GM12878 (cell line): Measurements from ENCODE around the gene CENPA. TPM values are rescaled to one million over a fixed set of nuclear protein-coding genes. Genes with fewer than 3 reads are reported as not detected.

Experiments
- ATAC-seq: fragments of 200-7000 bp; cut with Tn5 transposase; 3 replicates; pipeline ENCODE4 v1.9.1; 2020; ENCODE audit warnings: mild to moderate bottlenecking, moderate library complexity
- BruUV-seq: library from RNA; stranded (reverse); fragments of 400-500 nt; replicated peaks from 2 replicates; lab custom pipeline; 2021; lab: Mats Ljungman, UMichigan
- CTCF ChIA-PET: fragments of 300-600 bp; sonication (Branson Sonifier 250); formaldehyde crosslinking; extraction: SDS; loops from one replicate; lab custom pipeline; 2021; ENCODE audit warnings: inconsistent platforms; lab: Yijun Ruan, JAX
- POLR2A ChIA-PET: fragments of 350-600 bp; formaldehyde crosslinking; extraction: SDS; loops from one replicate; lab custom pipeline; 2021; ENCODE audit warnings: inconsistent platforms; lab: Charles Lee
- RAD21 ChIA-PET: fragments of 300-600 bp; sonication (Branson Sonifier 250); formaldehyde crosslinking; loops from one replicate; lab custom pipeline; 2023; ENCODE audit warnings: antibody characterized with exemption; ENCODE audit not compliant: unreplicated experiment; lab: Charles Lee
- SMC1A ChIA-PET: fragments of 300-600 bp; sonication (Branson Sonifier 250); formaldehyde crosslinking; loops from one replicate; lab custom pipeline; 2023; ENCODE audit not compliant: unreplicated experiment, uncharacterized antibody; lab: Charles Lee
- DNase-seq: peaks from one replicate; pipeline ENCODE4 v3.0.0-alpha.2; 2011; ENCODE audit warnings: low read depth, low spot score
- FAIRE-seq: peaks from 3 replicates; lab custom pipeline; 2011; peaks lifted over from hg19 to GRCh38; lab: Jason Lieb, UNC
- H2AFZ ChIP-seq: 2 replicates; pipeline ENCODE4 v1.6.0; 2011; ENCODE audit warnings: low read depth, low read length, control low read depth; ENCODE audit not compliant: control insufficient read depth
- H3K27ac ChIP-seq: 2 replicates; pipeline ENCODE4 v1.5.1; 2011; ENCODE audit warnings: control low read depth; ENCODE audit not compliant: control insufficient read depth, insufficient read depth
- H3K27me3 ChIP-seq, 2 experiments: replicated peaks in 1 of 2; 2 replicates each; pipeline versions ENCODE4 v1.6.0 to v1.6.1; 2011; ENCODE audit warnings: low read length in 1 of 2; ENCODE audit not compliant: control insufficient read depth in 2 of 2, insufficient read depth in 2 of 2
- H3K36me3 ChIP-seq, 2 experiments: 2 replicates each; pipeline ENCODE4 v1.5.1; 2011; ENCODE audit warnings: low read length in 1 of 2; ENCODE audit not compliant: control insufficient read depth in 2 of 2, insufficient read depth in 2 of 2
- H3K4me1 ChIP-seq: 2 replicates; pipeline ENCODE4 v1.6.1; 2011; ENCODE audit warnings: mild to moderate bottlenecking, low read length, moderate library complexity, mixed read lengths; ENCODE audit not compliant: control insufficient read depth, insufficient read depth
- H3K4me2 ChIP-seq: 2 replicates; pipeline ENCODE4 v1.6.0; 2011; ENCODE audit warnings: control low read depth; ENCODE audit not compliant: control insufficient read depth, insufficient read depth
- H3K4me3 ChIP-seq: fragments of 200-600 bp; sonication (generic); 2 replicates; pipeline ENCODE4 v1.5.1; 2016
- H3K79me2 ChIP-seq: 2 replicates; pipeline ENCODE4 v1.6.0; 2011; ENCODE audit warnings: low read length; ENCODE audit not compliant: control insufficient read depth, insufficient read depth
- H3K9ac ChIP-seq: 2 replicates; pipeline ENCODE4 v1.8.0; 2011; ENCODE audit warnings: low read length, control low read depth, mixed read lengths; ENCODE audit not compliant: control insufficient read depth, insufficient read depth
- H3K9me3 ChIP-seq: replicated peaks from 3 replicates; pipeline ENCODE4 v1.5.1; 2011; ENCODE audit warnings: mild to moderate bottlenecking, low read length; ENCODE audit not compliant: control insufficient read depth, insufficient read depth
- H4K20me1 ChIP-seq: 2 replicates; pipeline ENCODE4 v1.6.0; 2011; ENCODE audit not compliant: control insufficient read depth, insufficient read depth
- ATF7 ChIP-seq: fragments of 450-650 bp; IDR thresholded peaks from 2 replicates; pipeline ENCODE4 v1.6.1; 2016; ENCODE audit warnings: low read depth, mild to moderate bottlenecking
- IKZF2 ChIP-seq, 2 experiments: fragments of 450-650 bp; IDR thresholded peaks; 2 replicates each; pipeline ENCODE4 v1.6.1; 2017; ENCODE audit warnings: mild to moderate bottlenecking in 2 of 2, moderate library complexity in 2 of 2
- MEF2A ChIP-seq: IDR thresholded peaks from 2 replicates; pipeline ENCODE4 v1.6.1; 2011; ENCODE audit warnings: low read depth, mild to moderate bottlenecking, low read length, moderate library complexity; ENCODE audit not compliant: insufficient read depth
- POU2F2 ChIP-seq: IDR thresholded peaks from 3 replicates; pipeline ENCODE4 v1.6.1; 2011; ENCODE audit warnings: low read depth, mild to moderate bottlenecking, low read length, borderline replicate concordance
- TBL1XR1 ChIP-seq: IDR thresholded peaks from 2 replicates; pipeline ENCODE4 v1.6.1; 2012; ENCODE audit warnings: low read depth, low read length, improper control_type of control experiment
- YY1 ChIP-seq: IDR thresholded peaks from 2 replicates; pipeline ENCODE4 v1.6.1; 2011; ENCODE audit warnings: low read depth, mild to moderate bottlenecking, low read length
- WGBS: methylation state at CpG from one replicate; pipeline ENCODE4 v1.1.6; 2016; ENCODE audit warnings: low lambda C conversion rate; ENCODE audit not compliant: insufficient replicate concordance, insufficient coverage; ENCODE audit errors: missing lambda C conversion rate; 5-methylcytosine and 5-hydroxymethylcytosine counted together
- in situ Hi-C: fragments of 300-500 bp; cut with MboI; formaldehyde crosslinking; loops from 9 replicates; pipeline ENCODE4 v1.14.3; 2018; ENCODE audit warnings: mixed read lengths
- intact Hi-C: fragments of 100-400 bp; cut with micrococcal nuclease; formaldehyde crosslinking; loops from one replicate; pipeline ENCODE4 v1.14.2; 2022; ENCODE audit not compliant: unreplicated experiment
- polyA plus RNA-seq, 11 experiments: library from polyadenylated mRNA; depleted of rRNA in 4 of 11; unstranded in 6 of 11; stranded (reverse) in 5 of 11; fragments of >200 nt; fragmentation: Nextera tagmentation in 4 of 11; fragmentation: Illumina TruSeq in 1 of 11; extraction: Ambion mirVana in 4 of 11; extraction: Trizol in 1 of 11; gene quantifications; 1 replicate in 1 of 11; 2 replicates in 10 of 11; pipeline versions ENCODE4 v1.2.1 to v1.2.3, GENCODE V29; 2011 to 2016; ENCODE audit warnings: inconsistent platforms in 2 of 11, missing spikeins in 2 of 11, low read depth in 1 of 11
- total RNA-seq, 4 experiments: library from RNA; depleted of rRNA in 3 of 4; stranded (reverse); fragments of >200 nt in 3 of 4; fragmentation: Illumina TruSeq in 1 of 4; extraction: Trizol in 1 of 4; gene quantifications; 2 replicates each; pipeline versions ENCODE4 v1.2.1 to v1.2.3, GENCODE V29; 2013 to 2021
- TF ChIP-seq, protein P1 (sequence below): fragments of 450-650 bp; conservative IDR thresholded peaks from 2 replicates; pipeline ENCODE4 v1.6.1; 2017; ENCODE audit warnings: mild to moderate bottlenecking, moderate library complexity
- TF ChIP-seq, protein P2 (sequence below): fragments of 450-650 bp; IDR thresholded peaks from 2 replicates; pipeline ENCODE4 v1.6.1; 2016; ENCODE audit warnings: mild to moderate bottlenecking, moderate library complexity, borderline replicate concordance

The CENPA gene
- total and polyA plus RNA-seq, 10 of the 15 experiments (the other 5 are each of a cell fraction or from before 2014, with no cell fraction given) = 8.1 to 66.6 (median 36.7) TPM

DNA sequence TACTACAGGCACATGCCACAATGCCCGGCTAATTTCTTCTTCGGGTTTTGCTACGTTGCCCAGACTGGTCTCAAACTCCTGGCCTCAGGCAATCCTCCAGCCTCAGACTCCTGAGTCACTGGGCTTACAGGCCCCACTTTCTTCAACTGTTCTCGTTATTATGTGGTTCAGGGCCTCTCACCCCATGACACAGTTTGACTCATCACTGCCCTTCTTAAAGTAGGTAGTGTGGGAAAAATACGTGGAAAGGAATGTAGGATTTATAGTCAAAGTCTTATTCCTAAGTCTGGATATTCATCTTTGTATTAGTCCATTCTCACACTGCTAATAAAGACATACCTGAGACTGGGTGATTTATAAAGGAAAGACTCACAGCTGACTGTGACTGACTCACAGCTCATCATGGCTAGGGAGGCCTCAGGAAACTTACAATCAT is 19.4 kb downstream of the CENPA start:
- ChIA-PET SMC1A (no interaction called here), CTCF (interaction anchor here (0.8 kb wide), 1 partner anchor 41 kb away, joined by 3 read pairs; no protein-coding TSS in a partner anchor), RAD21 (no interaction called here), POLR2A (no interaction called here)
- Histone ChIP-seq H3K4me1 (no peaks in the 10 kb centered on the region), H3K27ac (no peak overlapping the region), H3K79me2 (no peaks in the 10 kb centered on the region), H4K20me1 (no peaks in the 10 kb centered on the region), H3K27me3 (no peaks in the 10 kb centered on the region), H2AFZ (no peak overlapping the region), H3K36me3 (no peaks in the 10 kb centered on the region), H3K4me3 (no peak overlapping the region), H3K9me3 (no peaks in the 10 kb centered on the region), H3K9ac (no peak overlapping the region), H3K4me2 (no peak overlapping the region)
- FAIRE-seq = no peak
- no TSS peak for BruUV-seq
- in situ Hi-C loops (no loop called here), intact Hi-C loops (no loop called here)
- WGBS = 52% methylated on average over 5 of the region's 5 CpGs
- DNase-seq = no peak
- TF ChIP-seq TBL1XR1 (no peak), POU2F2 (no peak), MEF2A (no peak), IKZF2 (IDR thresholded peaks at IDR 0.05) (no peak), ATF7 (no peak), YY1 (no peak)
- TF ChIP-seq, protein P1, sequence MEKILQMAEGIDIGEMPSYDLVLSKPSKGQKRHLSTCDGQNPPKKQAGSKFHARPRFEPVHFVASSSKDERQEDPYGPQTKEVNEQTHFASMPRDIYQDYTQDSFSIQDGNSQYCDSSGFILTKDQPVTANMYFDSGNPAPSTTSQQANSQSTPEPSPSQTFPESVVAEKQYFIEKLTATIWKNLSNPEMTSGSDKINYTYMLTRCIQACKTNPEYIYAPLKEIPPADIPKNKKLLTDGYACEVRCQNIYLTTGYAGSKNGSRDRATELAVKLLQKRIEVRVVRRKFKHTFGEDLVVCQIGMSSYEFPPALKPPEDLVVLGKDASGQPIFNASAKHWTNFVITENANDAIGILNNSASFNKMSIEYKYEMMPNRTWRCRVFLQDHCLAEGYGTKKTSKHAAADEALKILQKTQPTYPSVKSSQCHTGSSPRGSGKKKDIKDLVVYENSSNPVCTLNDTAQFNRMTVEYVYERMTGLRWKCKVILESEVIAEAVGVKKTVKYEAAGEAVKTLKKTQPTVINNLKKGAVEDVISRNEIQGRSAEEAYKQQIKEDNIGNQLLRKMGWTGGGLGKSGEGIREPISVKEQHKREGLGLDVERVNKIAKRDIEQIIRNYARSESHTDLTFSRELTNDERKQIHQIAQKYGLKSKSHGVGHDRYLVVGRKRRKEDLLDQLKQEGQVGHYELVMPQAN = no peak
- TF ChIP-seq, protein P2, sequence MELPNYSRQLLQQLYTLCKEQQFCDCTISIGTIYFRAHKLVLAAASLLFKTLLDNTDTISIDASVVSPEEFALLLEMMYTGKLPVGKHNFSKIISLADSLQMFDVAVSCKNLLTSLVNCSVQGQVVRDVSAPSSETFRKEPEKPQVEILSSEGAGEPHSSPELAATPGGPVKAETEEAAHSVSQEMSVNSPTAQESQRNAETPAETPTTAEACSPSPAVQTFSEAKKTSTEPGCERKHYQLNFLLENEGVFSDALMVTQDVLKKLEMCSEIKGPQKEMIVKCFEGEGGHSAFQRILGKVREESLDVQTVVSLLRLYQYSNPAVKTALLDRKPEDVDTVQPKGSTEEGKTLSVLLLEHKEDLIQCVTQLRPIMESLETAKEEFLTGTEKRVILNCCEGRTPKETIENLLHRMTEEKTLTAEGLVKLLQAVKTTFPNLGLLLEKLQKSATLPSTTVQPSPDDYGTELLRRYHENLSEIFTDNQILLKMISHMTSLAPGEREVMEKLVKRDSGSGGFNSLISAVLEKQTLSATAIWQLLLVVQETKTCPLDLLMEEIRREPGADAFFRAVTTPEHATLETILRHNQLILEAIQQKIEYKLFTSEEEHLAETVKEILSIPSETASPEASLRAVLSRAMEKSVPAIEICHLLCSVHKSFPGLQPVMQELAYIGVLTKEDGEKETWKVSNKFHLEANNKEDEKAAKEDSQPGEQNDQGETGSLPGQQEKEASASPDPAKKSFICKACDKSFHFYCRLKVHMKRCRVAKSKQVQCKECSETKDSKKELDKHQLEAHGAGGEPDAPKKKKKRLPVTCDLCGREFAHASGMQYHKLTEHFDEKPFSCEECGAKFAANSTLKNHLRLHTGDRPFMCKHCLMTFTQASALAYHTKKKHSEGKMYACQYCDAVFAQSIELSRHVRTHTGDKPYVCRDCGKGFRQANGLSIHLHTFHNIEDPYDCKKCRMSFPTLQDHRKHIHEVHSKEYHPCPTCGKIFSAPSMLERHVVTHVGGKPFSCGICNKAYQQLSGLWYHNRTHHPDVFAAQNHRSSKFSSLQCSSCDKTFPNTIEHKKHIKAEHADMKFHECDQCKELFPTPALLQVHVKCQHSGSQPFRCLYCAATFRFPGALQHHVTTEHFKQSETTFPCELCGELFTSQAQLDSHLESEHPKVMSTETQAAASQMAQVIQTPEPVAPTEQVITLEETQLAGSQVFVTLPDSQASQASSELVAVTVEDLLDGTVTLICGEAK = no peak
- ATAC-seq = no peak
